GM21526 (cell line): ENCODE measurements around the gene CD37.
"Not testable (repeated sequence)": the region's sequence is repeated elsewhere in the genome, so short reads cannot be mapped to it uniquely, and the experiment has no call there.

Source experiments
- ATAC-seq: cut with Tn5 transposase; IDR thresholded peaks from one replicate; pipeline ENCODE4 v1.9.1; 2021; ENCODE audit warnings: moderate library complexity; ENCODE audit not compliant: unreplicated experiment, low FRiP score

Gene CD37

DNA sequence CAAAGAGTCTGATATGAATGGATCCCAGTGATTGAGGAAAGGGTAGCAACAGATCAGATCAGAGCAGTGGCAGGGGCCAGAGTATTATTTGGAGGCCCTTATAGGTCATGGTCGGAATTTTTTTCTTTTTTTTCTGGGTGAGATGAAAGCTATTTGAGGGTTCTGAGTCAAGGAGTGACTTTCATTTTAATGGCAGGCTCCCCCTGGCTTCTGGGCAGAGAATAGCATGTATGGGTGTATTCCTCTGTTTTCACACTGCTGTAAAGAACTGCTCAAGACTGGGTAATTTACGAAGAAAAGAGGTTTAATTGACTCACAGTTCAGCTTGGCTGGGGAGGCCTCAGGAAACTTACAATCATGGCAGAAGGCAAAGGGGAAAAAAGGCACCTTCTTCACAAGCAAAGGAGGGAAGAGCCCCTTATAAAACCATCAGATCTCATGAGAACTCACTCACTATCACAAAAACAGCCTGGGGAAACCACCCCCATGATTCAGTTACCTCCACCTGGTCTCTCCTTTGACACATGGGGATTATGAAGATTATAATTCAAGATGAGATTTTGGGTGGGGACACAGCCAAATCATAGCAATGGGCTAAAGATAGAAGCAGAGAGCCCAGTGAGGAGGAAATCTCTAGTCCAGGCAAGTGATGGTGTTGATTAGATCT, 7.2 kb upstream of the CD37 start:
- ATAC-seq: no peak

DNA sequence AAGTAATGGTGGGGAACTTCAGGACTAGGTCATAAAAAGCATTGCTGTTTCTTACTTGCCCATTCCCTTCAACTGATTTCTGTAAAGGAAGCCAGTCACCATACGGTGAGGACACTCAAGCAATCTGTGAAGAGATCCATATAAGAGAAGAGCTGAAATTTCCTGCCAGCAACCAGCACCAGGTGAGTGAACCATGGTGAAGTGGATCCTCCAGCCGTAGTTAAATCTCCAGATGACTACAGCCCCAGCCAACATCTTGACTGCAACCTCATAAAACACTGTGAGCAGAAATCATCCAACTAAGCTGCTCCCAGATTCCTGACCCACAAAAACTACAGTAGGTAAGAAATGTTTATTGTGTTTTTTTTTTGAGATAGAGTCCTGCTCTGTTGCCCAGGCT, 6.5 kb upstream of the CD37 start:
- no peak for ATAC-seq

DNA sequence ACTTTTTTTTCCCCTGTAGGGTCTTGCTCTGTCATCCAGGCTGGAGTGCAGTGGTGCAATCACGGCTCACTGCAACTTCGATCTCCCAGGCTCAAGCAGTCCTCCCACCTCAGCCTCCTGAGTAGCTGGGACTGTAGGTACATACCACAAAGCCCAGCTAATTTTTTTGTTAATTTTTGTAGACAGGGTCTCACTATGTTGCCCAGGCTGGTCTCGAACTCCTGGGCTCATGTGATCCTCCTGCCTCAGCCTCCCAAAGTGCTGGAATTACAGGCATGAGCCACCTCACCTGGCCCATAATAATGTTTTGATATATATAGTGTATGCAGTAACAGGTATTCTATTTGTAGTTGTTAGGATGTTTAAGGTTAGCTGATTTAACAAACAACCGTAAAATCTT, 4.0 kb upstream of the CD37 start:
- ATAC-seq: not testable (repeated sequence)

DNA sequence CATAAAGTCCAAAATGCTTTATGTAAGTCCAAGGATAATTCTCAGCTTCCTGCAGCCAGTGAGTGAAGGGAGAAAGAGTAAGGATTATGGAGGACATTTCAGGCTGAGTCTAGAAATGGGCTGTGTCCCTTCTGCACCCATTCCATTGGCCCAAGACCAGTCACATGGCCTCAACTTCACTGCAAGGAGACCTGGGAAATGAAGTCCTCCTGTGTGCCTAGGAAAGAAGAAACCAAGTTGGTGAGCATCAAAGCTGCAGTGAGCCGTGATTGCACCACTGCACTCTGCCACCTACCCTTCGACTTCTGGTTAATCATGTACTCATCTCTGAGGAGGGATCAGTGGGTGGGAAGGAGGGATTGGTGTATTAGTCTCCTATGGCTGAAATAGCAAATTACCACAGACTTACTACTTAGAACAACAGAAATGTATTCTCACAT, 3.6 kb upstream of the CD37 start:
- ATAC-seq: no peak

DNA sequence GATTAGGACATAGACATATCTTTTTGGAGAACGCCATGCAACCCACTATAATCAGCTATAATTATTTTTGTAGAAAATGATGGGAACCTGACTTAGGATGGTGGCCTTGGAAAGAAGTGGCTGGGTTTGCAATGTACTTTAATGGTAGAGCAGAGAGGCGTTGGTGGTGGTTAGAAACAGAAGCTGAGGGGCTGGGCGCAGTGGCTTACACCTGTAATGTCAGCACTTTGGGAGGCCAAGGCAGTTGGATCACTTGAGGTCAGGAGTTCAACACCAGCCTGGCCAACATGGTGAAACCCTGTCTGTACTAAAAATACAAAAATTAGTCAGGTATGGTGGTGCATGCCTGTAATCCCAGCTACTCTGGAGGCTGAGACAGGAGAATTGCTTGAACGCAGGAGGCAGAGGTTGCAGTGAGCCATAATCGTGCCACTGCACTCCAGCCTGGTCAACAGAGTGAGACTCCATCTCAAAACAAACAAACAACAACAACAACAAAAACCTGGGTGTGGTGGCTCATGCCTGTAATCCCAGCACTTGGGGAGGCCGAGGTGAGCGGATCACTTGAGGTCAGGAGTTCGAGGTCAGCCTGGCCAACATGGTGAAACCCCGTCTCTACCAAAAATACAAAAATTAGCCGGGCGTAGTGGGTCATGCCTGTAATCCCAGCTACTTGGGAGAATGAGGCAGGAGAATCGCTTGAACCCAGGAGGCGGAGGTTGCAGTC, 2.4 kb upstream of the CD37 start:
- not testable (repeated sequence) for ATAC-seq

DNA sequence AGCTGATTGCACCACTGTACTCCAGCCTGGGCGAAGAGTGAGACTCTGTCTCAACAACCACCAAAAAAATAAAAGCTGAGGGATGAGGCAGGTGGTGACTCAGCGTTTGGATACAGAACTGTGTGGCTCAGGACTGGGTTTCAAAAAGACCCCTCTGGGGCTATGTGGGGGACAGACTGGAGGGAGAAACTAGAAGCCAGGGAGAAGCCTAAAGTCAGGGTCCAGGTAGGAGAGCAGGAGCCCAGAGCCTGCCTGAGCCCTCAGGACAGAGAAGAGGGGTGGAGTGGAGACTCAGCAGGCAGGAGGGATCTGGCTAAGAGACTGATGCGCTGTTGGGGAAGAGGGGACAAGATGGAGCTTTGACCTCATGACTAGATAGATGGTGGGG, 1.8 kb upstream of the CD37 start:
- no peak for ATAC-seq

DNA sequence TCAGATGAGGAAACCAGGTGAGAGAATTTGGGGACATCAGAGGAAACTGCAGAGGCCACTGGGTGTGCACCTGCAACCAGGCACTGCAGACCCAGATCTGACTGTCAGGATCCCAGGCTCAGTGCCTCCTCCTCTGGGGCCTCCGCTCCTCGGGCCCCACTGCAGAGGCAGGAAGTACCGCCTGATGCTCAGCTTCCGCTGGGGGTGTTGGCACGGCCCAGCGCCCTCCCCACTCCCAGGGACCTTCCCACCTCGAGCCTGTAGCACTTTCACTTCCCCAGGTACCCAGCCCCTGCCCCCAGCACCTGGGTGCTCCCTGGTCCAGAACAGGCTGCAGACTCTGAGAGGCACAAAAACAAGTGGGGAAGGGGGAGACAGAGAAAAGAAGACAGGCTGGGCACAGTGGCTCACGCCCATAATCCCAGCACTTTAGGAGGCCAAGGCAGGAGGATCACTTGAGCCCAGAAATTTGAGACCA, 1.4 kb upstream of the CD37 start:
- peak; percentile 43 for ATAC-seq

DNA sequence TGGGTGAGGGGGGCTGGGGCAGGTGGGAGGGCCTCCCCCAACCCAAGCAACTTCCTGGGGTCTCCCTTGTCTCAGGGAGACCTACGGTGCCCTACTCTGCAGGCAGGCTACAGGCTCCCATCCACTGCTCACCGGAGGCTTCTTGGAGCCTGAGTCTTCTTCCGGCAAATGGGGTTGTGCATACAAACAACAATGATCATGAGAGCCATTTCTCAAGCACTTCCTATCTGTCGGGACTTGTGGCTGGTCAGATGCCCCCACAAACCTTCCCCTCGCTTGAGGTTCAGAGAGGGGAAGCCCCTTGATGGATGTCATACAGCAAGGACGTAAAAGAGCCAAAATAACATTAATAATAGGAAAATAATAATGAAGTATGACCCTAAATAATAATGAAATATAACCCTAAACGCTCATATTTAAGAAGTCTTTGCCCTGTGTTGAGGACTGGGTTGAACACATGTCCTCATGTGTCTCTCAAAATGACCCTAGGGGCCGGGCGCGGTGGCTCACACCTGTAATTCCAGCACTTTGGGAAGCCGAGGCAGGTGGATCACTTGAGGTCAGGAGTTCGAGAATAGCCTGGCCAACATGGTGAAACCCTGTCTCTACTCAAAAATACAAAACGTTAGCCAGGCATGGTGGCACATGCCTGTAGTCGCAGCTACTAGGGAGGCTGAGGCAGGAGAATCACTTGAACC, 727 bp downstream of the CD37 start:
- no peak for ATAC-seq

DNA sequence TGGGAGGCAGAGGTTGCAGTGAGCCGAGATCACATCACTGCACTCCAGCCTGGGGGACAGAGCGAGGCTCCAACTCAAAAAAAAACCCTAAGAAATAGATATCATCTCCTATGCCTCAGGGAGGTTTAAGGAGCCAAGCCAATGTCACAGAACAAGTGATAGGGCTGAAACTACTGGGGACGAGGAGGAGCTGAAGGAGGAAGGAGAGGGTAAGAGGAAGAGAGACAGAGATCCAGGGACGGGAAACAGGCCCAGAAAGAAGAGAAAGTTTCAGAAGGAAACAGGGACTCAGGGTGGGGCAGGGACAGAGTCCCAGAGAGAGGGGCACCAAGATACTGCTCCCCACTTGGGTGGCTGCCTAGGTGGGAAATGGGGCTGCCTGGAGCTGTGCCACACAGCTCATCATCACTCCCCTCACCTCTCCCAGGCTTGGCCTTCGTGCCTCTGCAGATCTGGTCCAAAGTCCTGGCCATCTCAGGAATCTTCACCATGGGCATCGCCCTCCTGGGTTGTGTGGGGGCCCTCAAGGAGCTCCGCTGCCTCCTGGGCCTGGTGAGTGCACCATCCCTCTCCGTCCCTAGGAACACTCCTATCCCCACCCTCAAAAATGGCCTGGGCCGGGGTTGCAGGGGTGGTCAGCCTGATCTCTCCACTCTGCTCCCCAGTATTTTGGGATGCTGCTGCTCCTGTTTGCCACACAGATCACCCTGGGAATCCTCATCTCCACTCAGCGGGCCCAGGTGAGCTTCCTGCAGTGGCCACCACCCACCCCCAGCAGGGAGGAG, 1.5 kb downstream of the CD37 start:
- no peak for ATAC-seq

DNA sequence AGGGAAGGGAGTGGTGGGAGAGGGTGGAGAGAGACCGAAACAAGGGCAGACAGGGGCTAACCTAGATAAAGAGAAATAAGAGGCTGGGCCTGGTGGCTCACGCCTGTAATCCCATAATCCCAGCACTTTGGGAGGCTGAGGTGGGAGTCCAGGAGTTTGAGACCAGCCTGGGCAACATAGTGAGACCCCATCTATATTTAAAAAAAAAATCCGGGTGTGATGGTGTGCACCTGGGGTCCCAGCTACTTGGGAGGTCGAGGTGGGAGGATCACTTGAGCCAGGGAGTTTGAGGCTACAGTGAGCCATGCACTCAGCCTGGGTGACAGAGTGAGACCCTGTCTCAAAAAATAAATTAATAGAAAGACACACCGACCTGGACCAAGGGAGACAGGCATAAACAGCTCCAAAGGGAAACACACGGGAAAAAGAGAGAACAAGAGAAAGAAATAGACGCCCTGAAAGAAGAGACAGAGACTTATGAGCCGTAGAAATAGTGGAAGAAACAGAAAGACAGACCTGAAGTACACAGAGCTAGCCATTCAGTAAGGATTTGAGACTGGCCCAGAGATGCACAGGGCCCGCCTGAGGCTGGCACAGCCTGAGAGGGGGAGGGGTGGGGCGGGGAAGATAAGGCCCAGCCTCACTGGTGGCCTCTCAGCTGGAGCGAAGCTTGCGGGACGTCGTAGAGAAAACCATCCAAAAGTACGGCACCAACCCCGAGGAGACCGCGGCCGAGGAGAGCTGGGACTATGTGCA, 2.2 kb downstream of the CD37 start:
- no peak for ATAC-seq

DNA sequence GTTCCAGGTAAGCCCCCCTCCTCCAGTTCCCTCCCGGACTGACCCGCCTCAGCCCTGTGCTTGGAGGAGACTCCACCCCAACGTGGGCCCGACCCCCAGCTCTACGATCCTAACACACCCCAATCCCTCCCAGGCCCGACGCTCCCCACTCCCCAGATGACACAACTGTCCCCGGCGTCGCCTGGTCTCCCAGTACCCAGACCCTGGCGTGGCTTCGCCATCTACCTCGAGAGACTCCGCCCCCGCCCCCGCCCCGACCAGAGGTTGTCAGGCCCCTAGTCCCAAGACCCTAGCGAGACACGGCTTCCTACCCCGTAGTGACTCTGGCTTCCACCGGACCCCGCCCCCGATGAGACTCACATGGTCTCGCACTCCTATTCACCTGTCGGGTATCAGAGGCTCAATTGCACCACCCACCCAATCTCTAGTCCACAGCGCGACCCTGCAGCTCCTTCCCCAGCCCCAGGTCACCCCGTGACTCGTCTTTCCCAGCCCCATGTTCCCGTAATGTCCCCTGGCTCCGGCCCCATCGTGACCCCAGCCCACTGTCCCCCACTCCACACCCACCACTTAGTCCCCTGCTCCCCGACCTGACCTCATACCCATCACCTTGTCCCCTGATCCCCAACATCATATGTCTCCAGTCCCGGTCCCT, 2.9 kb downstream of the CD37 start:
- ATAC-seq: no peak

DNA sequence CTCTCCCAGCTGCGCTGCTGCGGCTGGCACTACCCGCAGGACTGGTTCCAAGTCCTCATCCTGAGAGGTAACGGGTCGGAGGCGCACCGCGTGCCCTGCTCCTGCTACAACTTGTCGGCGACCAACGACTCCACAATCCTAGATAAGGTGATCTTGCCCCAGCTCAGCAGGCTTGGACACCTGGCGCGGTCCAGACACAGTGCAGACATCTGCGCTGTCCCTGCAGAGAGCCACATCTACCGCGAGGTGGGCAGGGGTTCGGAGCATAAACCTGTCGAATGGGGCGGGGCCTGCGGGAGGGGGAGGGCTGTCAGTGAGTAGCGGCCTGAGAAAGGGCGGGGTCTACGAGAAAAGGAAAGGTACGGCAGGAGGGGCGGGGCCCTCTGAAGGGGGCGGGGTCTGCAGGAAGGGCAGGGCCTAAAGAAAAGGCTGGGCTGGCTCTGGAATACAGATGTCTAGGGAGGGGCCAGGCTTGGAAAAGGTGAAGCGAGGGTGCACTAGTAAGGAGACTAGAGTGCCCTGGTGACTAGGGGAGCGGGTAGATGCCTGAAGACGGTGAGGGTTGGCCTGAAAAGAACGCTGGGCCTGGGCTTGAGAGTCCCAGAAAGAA, 3.6 kb downstream of the CD37 start:
- no peak for ATAC-seq

DNA sequence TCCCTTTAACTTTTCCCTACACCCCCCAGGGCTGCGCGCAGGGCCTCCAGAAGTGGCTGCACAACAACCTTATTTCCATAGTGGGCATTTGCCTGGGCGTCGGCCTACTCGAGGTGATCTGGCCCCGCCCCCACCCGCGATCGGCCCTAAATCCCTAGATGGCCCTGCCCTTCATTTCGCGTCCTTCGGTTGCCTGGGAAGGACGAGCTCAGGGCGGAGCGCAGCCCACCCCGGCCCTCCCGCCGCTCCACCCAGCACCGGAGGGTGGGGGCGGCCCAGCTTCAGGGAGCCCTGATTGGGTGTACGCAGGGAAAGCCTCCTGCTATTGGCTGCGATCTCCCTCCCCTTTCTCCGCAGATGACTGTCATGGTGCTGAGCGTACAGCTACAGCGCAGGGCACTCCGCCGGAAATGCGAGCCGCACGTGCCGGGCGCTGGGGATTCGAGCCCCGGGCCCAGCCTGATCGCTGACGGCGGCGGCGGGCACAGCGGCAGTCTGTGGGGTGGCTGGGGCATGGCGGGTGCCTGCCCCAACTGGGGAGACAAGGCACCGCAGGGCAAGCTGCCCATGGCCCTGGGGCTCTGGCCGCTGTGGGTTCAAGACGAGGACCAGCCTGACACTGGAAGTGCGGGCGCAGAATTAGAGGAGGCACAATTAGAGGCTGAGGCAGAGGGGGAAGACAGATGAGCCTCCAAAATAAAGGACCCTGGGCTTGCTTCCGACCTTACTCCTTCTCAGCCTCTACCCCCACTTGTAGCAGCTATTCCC, 4.3 kb downstream of the CD37 start:
- no peak for ATAC-seq

DNA sequence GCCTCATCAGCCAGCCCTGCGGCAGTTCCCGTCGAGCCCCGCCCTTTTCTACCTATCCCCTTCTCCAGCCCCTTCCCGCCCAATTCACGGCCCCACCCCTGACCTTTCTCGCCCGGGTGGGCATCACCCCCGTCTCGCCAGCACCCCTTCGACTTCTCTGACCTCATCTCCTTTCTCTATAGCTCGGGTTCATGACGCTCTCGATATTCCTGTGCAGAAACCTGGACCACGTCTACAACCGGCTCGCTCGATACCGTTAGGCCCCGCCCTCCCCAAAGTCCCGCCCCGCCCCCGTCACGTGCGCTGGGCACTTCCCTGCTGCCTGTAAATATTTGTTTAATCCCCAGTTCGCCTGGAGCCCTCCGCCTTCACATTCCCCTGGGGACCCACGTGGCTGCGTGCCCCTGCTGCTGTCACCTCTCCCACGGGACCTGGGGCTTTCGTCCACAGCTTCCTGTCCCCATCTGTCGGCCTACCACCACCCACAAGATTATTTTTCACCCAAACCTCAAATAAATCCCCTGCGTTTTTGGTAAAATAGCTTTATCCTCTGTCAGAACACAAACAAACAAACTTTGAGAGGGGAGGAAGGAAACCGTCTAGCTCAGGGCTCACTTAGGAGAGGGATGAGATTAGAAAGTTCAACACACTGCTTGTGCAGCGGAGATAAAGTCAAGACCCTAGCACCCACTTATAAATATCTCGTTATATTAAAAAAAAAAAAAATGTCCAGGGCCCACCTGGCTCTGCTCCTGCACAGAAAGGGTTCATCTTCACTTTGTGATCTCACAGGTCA, 5.1 kb downstream of the CD37 start:
- ATAC-seq: peak; percentile 40

DNA sequence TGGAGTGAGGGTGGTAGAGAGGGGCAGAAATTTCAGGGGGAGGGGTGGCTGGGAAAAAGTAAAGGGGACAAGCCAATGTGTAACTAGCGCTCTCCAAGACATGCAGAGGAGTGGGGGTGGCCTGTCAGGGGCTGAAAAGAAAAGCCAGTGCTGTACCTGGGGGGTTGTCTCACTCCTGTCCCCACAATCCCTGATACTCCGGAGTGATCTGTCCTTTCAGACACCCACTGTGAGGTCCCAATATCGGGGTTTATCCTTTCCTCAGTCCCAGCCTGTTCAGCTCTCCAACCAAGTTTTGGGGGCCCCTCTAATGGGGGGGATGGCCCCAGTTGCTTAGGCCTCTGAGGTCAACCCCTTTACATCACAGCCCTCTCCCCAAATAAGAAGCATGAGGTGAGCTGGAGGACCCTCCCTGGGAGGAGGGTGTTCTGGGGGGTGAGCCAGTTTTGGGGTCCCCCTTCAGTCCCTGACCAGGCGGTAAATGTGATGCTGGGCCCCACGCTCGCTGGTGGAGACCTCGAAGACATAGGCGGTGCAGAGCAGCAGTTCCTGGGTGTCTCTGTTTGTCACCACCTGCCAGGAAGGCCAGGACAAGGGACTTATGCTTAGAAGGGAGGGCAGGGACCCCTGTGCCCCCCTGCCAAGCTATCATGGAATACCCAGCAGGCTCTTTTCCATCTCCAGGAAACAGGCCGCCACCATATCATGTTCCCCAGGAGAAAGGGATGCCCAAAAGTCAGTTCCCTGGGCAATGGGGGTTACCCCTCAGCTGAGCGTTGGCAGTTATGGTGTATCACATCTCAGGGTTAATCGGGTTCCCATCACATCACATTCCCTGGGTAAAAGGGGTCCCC, 5.9 kb downstream of the CD37 start:
- no peak for ATAC-seq

DNA sequence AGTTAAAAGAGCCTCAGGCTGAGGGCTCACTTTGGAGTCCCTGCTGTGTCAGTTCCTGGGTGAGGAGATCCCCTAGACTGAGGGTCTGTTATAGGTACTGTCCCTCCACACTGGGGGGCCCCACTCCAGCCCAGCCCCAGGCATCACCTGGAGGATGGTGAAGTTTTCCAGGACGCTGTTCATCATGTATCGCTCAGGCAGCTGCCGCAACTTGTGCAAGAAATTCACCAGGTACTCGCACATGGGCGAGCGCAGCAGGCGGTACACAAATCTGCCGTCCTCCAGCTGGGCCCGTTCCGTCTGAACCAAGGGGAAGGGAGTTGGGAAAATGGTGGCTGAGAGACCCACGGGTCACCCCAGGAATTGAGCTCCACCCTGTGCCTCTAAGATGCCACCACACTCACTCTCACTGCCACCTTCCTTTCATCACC, 7.1 kb downstream of the CD37 start:
- no peak for ATAC-seq

DNA sequence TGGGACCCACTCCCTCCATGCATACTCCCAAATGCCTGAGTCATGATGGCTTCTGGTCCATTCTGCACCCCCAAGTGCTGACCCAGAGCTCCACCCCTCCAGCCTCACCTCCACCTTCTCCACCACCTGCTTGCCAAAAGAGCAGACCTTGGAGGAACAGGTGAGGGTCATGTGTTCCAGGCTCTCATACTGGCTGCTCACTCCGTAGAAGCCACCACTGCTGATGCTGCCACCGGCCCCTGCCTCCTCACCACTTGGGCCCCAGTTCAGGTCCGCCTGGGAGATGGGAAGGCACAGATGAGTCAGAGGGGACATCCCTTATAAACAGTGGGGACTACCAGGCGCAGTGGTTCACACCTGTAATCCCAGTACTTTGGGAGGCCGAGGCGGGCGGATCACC, 7.9 kb downstream of the CD37 start:
- ATAC-seq: no peak
